Right ventricle myocardium inferior (tissue), 1 donor: ENCODE measurements around the gene MLLT10. TPM values are rescaled to one million over a fixed set of nuclear protein-coding genes. Genes with fewer than 3 reads are reported as not detected.

Experiments used
- ATAC-seq: fragments of 200-7000 bp; cut with Tn5 transposase; one replicate; pipeline ENCODE4 v1.9.1; 2020; ENCODE audit warnings: mild to moderate bottlenecking, moderate library complexity
- DNase-seq: peaks from one replicate; pipeline ENCODE4 v3.0.0; 2021; ENCODE audit errors: missing footprints
- intact Hi-C: fragments of 100-400 bp; cut with DNase I; formaldehyde crosslinking; loops from one replicate; pipeline ENCODE4 v1.11.0; 2022
- microRNA-seq: library from miRNA; unstranded; fragments of <30 nt; microRNA quantifications from one replicate; pipeline ENCODE4 v1.2.0, GENCODE V29; 2020
- total RNA-seq: library from RNA; stranded (reverse); fragmentation: NEBNext Ultra II Directional; extraction: Animal tissue kit (Norgen Biotek cat#: 25700); gene quantifications from one replicate; pipeline ENCODE4 v1.2.1, GENCODE V29; 2021
- donor health status: DM: no; HTN: yes; CAD: no; lungs with severe emphysema.

Gene MLLT10
- total RNA-seq, 1 donor from 2014 or later, result 18.3 TPM

DNA sequence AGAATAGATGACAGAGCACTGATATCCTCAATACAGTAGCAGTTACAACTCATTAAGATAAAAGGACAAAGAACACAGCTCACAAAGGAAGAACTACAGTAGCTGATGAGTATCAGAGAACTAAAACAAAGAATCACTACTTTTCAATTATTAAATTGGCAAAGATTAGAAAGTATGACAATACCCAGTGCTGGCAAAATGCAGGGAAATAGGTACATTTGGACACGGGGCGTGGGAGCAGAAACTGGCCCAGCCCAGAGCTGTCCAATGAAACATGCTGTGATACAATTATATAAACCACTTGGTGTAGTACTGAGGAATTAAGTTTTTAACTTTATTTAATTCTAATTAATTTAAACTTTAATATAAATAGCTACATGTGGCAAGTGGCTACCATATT is 226.3 kb downstream of the MLLT10 start:
- DNase-seq, result no peak
- ATAC-seq, result no peak
- intact Hi-C loops, result no loop called here

DNA sequence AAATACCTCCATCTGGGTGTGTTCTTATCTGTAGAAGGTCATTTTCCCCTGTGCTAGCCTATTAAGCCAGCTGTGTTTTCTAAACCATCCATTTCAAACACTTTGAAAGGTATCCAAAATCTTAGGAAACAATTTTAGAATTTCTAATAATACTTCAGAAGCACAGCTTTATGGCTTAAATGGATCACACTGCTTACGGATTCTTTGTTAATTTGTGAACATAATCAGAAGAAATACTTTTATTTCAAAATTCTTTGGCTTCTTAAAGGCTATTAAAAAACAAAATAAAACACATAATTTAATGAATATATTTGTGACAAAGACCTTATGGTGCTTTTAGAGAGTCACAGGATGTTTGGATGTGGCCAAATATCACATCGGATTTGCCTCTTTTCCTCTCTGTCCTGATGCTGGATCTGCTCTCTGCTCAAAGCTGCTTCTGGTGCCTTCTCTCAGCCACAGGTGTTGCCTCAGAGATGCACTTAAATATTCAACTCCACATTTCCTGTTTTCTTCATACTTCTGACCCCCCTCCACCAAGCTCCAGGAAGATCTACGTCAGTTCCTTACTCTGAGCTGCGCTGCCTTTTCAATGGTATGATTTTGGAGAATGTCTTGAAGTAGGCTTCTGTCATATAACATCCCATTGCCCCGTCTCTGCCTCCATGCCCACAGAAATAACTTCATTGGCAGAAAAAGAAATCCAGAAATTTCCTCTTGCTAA is 230.6 kb downstream of the MLLT10 start:
- ATAC-seq, result no peak
- intact Hi-C loops, result no loop called here
- DNase-seq, result no peak

DNA sequence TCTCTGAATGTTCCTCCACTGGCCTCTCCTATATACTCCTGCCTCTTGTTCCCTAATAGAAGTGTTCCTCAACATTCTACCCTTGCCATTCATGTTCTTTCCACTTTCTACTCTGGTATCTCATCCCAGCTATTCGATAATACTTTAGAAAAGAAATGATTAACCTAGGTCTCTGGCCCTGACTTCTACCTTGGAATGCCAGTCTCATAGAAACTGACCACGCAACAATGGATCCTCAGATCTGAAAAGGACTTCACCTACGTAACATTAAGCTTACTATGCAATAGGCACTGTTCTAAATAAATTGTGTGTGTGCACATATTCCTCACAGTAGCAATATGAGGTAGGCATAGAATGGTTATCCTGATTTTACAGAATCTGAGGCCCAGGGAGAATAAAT is 235.0 kb downstream of the MLLT10 start:
- DNase-seq (no peak), ATAC-seq (no peak)
- intact Hi-C loops, result no loop called here

DNA sequence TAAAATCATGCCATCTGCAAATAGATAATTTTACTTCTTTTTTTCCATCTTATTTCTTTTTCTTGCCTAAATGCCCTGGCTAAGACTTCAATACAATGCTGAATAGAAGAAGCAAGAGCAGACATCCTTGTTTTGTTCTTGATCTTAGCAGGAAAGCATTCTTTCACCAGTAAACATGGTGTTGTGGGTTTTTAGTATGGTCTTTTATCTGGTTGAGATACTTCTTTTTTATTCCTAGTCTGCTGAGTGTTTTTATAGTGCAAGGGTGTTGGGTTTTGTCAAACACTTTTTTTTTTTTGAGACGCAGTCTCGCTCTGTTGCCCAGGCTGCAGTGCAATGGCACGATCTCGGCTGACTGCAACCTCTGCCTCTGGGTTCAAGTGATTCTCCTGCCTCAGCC is 237.2 kb downstream of the MLLT10 start:
- no peak for DNase-seq
- intact Hi-C loops, result no loop called here
- ATAC-seq, result no peak

DNA sequence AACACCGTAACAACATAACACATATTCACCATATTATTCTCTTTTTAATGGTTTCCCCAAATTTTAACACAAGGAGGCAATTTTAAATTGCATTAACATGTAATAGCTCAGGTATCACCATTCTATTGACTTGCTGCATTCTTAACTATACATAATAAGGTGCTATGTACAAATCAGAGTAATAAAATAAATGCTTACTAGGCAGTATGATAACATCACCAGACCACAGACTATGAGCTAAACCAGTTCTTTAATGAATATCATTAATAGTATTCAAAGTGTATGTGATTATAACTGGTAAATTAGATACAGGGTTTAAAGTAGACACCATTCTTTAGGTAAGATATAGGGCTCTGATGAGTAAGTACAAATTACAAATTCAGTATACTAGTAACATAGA is 242.9 kb downstream of the MLLT10 start:
- no peak for DNase-seq
- ATAC-seq, result no peak
- intact Hi-C loops, result no loop called here

DNA sequence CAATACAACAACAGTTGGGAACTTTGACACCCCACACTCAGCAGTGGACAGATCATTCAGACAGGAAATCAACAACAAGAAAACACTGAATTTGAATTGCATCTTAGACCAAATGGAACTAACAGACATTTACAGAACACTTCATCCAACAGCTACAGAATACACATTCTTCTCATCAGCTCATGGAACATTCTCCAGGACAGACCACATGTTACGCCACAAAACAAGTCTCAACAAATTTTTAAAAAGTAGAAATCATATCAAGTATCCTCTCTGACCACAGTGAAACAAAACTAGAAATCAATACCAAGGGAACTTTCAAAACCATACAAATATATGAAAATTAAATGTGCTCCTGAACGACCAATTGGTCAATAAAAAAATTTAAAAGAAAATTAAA is 257.2 kb downstream of the MLLT10 start:
- intact Hi-C loops, result no loop called here
- no peak for DNase-seq
- ATAC-seq, result no peak

Small RNA genes lying within 50 kb of the gene (microRNA-seq; reads per million reads assigned to microRNA genes)
- not detected for gene MIR1915

Other genes with a start within 250 kb of the MLLT10 start
- gene SKIDA1, start 8.6 kb upstream of the MLLT10 start, total RNA-seq, result 2.6 TPM